Dermis blood vessel endothelial cell (primary cell): ENCODE results near the gene NOP16. TPM values are rescaled to one million over a fixed set of nuclear protein-coding genes. Genes with fewer than 3 reads are reported as not detected.
A peak's percentile ranks its signal among the peaks of the same experiment; 100 is the strongest.

Experiments
- DNase-seq: peaks from one replicate; pipeline ENCODE4 v3.0.0; 2010
- total RNA-seq: library from RNA; depleted of rRNA; stranded (reverse); fragments of >200 nt; gene quantifications from 2 replicates; pipeline ENCODE4 v1.2.3, GENCODE V29; 2014

NOP16 gene
- 9.8 and 14.1 TPM in 2 replicates for total RNA-seq

GRCh38 chr5:176388444-176389134 is at the start of gene NOP16, which contains the start of gene HIGD2A:
Gene NOP16 (minus strand): TSS chr5:176388598. CDS start chr5:176388539, 59 bp downstream.
Gene HIGD2A (plus strand): TSS chr5:176388751. CDS start chr5:176388820, 69 bp downstream.
- peak; percentile 99 for DNase-seq

- peak; percentile 90 for DNase-seq
These were observed 48.3 kb upstream of the NOP16 start for GRCh38 chr5:176436656-176437055.

- no peak for DNase-seq
These were observed 44.3 kb upstream of the NOP16 start for GRCh38 chr5:176432707-176433106.

GRCh38 chr5:176429972-176430371 is 41.6 kb upstream of the NOP16 start:
- peak; percentile 55 for DNase-seq

DNA sequence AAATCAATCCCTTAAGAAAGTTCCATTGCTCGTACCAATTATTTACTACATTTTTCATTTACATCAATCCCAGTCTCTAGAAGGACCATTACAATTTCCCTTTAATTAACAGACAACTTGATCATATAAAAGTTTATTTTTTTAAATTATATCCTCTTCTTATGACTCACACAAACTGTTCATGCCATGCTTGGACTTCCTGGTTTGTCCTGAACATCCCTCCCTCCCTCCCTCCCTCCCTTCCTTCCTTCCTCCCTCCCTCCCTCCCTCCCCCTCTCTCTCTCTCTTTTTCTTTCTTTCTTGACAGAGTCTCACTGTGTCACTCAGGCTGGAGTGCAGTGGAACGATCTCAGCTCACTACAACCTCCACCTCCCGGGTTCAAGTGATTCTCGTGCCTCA is 39.6 kb upstream of the NOP16 start:
- no peak for DNase-seq

- no peak for DNase-seq
These were observed 38.5 kb upstream of the NOP16 start for GRCh38 chr5:176426876-176427275.

GRCh38 chr5:176425791-176426190 is 37.4 kb upstream of the NOP16 start:
- no peak for DNase-seq

- no peak for DNase-seq
These were observed 36.7 kb upstream of the NOP16 start for GRCh38 chr5:176425138-176425537.

GRCh38 chr5:176424181-176424580 is 35.8 kb upstream of the NOP16 start:
- peak; percentile 35 for DNase-seq

DNA sequence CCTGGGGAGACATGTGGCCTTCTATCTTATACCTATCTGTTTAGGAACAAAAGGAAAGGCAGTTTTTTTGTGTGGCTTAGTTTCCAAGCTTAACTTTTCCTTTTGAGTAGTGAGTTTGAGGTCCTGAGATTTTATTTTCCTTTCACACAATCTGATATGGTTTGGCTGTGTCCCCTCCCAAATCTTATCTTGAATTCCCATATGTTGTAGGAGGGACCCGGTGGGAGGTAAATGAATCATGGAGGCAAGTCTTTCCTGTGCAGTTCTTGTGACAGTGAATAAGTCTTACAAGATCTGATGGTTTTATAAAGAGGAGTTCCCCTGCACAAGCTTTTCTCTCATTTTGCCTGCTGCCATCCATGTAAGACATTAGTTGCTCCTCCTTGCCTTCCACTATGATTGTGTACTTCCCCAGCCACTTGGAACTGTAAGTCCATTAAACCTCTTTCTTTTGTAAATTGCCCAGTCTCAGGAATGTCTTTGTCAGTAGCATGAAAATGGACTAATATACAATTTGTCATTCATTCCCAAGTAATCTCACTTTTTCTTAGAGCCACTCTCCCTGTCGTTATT is 32.7 kb upstream of the NOP16 start:
- DNase-seq, result no peak

DNA sequence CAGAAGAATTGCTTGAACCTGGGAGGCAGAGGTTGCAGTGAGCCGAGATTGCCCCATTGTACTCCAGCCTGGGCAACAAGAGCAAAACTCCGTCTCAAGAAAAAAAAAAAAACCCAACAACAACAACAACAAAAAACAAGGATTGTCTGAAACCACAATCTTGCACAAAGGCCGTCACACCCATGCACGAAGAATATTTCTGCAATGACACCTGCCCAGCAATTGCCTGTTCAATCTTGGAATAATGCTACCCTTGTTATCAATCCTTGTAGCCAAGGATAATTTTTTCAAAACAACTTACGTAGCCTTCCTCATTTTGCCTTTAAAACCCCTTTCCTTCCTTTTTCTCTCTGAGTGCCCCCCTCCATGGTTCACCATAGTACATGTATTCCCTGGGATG is 31.7 kb upstream of the NOP16 start:
- no peak for DNase-seq

DNA sequence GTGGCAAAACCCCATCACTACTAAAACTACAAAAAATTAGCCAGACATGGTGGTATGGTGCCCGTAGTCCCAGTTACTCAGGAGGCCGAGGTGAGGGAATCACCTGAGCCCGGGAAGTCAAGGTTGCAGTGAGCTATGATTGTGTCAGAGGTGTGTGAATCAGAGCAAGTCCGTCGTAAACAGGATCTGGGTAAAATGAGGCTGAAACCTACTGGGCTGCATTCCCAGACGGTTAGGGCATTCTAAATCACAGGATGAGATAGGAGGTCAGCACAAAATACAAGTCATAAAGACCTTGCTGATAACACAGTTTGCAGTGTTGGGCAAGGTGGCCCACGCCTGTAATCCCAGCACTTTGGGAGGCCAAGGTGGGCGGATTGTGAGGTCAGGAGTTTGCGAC is 29.9 kb upstream of the NOP16 start:
- peak; percentile 55 for DNase-seq

GRCh38 chr5:176416965-176417364 is 28.6 kb upstream of the NOP16 start:
- no peak for DNase-seq

DNA sequence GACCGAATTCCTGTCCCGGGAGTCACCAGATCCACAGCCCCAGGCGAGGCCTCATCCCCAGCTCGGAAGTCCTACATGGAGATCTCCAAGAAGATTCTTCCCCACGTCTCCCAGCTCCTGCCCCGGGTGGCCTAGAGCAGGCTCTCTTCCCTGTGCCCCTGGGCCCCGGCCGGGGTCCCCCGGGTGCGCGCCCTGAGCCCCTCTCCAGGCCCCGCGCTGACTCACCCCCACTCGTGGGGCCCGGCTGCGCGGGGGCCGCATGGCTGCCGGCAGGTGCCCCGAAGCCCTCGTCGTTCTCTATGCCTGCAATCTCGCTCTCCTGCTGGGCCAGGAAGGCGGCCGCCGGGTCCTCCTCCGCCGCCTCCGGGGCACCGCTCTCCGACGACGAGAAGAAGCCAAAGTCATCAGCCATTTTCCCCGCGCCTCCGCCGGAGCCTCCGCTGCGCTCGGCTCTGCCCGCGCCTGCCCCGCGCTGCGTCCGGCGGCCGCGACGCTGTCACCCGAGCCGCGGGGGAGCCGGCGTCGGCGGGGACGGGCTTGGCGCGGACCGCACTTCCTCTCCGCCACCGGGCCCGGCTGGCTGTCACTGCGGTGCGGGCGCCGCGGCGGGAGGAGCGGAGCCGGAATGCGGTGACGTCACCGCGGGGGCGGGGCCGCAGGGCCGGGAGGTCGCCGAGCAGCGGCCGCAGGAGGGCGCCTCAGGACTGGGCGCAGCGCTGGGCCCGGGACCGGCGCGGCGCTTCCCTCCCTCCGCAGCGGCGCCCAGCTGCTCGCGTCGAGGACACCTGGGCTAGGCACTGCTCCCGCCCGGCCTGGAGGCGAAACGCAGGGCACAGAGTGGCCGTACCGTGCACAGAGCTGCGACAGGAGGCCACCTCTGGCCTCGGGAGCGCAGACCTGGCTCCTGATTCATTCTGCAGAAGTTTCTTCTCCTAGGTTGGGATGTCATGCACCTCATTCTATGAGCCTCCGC is 27.8 kb upstream of the NOP16 start, which contains the start of gene CLTB:
CLTB (minus strand) TSS at position 588 of the 973 bp plus-strand sequence; CDS start at position 412, 176 bp downstream.
- peak; percentile 92 for DNase-seq

- DNase-seq, result no peak
These were observed 27.0 kb upstream of the NOP16 start for GRCh38 chr5:176415240-176415951.

DNA sequence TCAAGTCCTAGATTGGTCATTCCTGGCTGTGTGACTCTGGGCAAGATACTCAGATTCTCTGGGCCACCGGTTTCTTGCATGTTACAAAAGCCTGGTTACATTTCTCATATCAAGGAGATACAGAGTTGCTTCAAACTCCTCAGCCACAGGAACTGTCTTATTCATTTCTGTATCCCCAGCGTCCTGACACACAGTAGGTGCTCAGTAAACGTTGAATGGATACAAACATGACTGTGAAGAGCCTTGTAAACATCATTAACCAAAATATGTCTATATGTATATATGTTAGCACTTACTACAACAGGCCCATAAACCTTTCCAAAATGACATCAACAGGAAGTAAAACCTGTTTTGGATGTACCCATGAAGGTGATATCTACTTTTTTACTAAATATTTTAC is 26.3 kb upstream of the NOP16 start:
- DNase-seq, result no peak

DNA sequence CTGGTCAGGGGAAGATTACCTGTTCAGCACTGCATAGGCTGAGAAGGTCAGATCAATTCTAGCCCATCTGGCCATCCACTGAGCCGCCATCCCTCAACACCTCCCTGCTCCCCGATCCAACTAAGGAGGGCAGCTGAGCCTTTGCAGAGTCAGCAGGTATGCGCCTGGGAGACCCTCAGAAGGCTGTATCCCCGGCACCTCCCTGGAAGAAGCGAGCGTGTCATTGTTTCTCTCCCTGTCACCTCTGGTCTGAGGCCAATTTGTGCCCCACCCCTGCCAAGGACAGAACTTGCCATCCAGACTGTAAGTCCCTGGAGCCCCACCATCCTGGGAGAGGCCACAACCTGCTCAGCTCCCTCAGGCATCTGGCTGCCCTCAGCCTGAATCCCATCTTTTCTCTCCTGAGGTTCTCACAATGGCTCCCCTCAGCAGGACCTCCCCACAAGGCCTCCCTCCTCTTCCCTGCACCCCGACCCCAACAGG is 25.4 kb upstream of the NOP16 start:
- DNase-seq, result no peak

- no peak for DNase-seq
These were observed 24.8 kb upstream of the NOP16 start for GRCh38 chr5:176413255-176413565.

DNA sequence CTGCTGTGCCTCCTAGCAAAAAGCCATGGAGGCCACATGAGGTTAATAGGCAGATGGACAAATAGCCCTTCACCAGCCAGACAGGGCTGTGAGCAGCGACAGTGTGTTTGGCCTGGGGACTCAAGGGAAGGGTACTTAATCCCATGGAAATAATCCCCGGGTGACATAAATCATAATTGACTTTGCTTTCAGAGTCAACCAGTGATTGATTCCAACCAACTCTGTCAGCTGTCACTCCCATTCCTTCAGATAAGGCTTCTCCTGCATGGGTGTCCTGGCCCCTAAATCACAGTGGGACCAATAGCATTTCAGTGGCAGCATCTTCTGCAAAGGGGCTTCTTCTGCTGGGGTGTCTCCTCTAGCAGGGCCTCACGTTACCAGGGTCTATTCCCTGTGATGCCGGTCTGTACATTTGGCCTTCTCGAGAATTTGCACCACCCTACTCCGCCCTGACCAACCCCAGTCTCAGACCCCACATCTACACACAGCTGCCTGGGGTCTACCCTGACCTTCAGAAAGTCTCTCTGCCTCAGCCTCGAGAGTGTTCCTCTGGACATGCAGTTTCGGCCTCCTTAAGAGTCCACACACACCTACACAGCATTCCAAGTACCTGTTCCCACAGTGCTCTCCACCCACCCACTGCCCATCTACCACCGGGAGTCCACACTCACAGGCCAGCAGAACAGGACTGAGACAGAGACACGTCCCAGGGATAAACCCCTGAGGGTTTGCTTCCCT is 24.3 kb upstream of the NOP16 start:
- DNase-seq, result no peak

GRCh38 chr5:176410486-176411180 is 22.2 kb upstream of the NOP16 start:
- no peak for DNase-seq

GRCh38 chr5:176409765-176410164 is 21.4 kb upstream of the NOP16 start:
- DNase-seq, result no peak
